HG02759 (cell line): ENCODE measurements around the gene CDK8.

Experiments
- ATAC-seq: cut with Tn5 transposase; IDR thresholded peaks from one replicate; pipeline ENCODE4 v1.9.1; 2021; ENCODE audit warnings: mild to moderate bottlenecking, moderate library complexity; ENCODE audit not compliant: unreplicated experiment

Gene CDK8

DNA sequence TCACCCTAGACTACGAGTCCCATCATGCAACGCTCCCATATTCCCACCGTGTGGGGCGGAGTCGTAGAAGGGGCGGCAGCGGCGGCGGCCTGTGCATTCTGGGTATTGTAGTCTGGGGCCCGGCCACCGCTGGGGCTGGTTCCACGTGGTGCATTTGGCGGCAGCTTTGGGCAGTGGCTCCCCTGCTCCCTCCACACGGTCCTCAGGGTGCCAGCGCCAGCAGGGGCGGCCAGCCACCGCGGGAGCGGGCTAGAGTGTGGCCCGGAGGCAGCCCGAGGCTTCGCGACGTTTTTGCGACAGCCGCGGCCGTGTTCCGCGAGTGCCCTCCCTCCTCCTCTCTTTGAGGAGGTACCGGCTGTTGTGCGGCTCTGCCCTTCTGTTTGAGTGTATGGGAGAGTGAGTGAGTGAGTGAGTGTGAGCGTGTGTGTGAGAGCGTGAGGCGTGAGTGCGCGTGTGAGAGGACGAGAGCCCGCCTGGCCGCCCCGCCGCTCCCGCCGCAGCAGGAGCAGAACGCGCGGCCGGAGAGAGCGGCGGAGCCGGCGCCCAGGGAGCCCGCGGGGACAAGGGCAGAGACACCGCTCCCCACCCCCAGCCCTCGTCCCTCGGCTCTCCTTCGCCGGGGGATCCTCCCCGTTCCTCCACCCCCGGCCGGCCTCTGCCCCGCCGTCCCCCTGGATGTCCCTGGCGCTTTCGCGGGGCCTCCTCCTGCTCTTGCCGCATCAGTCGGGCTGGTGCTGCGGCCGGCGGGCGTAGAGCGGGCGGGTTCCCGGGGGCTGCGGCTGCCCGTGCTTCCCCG is at the start of gene CDK8:
Gene CDK8, plus strand, starts transcription at position 343 of the 796 bp plus-strand sequence. CDS start 513 bp downstream, outside the sequence.
- ATAC-seq = peak; percentile 85

DNA sequence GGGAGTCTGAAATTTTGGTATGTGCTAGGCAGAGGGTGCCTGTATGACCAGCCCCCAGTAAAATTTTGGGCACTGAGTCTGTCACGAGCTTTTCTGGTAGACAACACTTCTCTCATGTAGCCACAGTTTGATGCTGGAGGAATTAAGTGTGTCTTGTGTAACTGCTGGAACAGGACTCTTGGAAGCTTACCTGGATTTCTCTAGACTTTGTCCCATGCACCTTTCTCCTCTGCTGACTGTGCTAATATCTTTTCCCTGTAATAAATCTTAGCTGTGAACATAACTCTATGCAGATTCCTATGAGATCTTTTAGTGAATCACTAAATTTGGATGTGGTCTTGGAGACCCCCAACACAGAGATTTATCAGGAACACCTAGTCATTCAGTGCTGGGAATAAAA is 45.6 kb upstream of the CDK8 start:
- no peak for ATAC-seq

DNA sequence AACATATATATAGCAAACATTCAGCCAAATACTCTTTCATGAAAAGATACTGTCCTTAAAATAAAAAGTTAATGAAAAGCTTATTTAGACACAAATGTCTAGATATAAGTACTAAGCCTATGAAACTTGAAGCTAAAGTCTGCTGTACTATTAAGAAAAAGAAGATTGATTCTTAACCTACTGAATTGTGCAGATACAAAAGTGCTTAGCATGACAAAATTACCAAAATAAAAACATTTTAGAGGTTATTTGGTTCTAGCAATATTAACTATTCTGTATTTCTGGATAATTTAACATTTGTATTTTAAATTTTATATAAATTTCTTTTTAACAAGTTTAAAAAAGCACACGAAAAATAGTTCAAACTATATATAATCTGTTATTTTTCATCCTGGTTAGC is 40.6 kb upstream of the CDK8 start:
- ATAC-seq = no peak

DNA sequence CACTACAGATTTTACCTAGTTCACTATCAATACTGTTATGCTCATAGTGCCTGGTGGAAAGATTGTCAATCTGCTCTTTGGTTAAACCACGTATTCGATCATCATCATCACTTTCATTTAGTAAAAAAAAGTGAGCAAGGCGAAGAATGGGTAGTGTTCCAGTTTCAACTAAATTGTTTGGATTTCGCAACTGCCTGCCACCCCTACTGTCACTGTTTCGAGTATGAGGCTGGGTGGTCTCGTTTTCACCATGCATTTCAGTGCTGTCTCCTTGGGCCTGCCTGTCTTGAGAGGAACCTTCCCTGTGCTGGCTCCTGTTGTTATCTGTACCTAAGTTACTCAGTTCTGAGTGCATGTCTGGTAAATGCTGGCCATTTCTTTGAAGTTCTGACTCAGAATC is 39.9 kb upstream of the CDK8 start:
- no peak for ATAC-seq

DNA sequence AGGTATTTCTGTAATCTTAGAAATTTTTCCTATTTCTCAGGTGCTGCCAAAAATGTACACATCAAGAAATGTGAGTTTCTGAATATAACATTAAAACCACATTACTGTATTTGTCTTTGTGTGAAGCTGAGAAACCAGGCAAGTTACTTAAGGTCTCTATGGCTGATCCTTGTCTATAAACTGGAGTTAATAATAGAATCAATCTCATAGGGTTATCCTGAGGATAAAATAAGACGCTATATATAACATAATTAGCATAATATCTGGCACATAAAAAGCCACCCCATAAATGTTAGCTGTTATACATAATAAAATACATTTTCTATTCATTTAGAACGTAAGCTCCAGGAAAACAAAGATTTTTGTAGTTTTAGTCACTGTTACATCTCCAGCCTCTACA is 37.9 kb upstream of the CDK8 start:
- ATAC-seq = no peak

DNA sequence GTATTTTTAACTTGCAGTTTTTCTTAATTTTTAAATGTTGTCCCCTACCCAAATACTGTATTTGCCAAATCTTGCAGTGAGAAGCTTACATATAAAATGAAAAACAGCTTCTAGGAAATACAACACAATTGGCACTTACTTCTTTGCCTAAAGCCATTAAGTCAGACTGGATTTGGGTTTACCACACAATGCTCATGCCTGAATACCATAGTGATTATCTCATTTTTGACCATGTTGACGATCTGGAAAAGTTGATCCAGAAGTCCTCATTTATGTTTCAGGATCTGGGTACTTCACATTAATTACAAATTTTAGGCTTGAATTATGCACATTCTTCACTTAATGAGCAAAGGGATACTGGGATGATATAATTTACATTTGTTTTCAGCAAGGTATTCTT is 34.2 kb upstream of the CDK8 start:
- no peak for ATAC-seq

DNA sequence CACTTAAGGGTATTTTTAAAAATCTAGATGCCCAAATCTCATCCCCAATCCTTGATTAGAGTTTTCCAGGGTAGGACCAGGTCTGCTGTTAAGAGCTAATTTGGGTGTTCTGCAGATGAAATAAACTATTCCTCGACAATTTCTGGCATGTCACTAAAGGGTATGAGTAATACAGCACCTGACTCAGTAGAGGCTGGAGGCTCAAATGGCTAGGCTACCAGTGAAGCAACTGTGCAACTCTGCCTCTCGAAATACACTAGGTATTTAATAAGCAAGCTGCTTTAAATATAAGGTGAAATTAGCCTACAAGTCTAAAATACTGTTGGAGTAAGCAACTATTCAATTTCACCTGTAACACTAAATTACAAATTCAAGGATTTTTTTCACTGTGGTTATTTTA is 33.4 kb upstream of the CDK8 start:
- ATAC-seq = no peak

DNA sequence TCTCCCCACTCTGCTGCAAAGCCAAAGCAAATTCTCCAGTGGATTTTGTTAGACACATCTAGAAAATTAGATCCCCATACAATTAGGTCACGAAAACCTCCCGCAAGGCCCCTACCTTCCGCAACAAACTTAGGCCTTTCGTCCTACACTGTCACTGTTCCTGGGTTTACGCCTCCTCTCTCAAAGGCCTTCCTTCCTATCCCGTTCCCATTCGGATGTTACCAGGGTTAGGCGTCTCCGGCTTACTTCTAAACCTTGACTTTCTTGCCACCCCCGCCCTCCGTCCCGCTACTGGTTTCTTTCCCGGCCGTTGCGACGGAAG is 32.6 kb upstream of the CDK8 start:
- peak; percentile 24 for ATAC-seq

DNA sequence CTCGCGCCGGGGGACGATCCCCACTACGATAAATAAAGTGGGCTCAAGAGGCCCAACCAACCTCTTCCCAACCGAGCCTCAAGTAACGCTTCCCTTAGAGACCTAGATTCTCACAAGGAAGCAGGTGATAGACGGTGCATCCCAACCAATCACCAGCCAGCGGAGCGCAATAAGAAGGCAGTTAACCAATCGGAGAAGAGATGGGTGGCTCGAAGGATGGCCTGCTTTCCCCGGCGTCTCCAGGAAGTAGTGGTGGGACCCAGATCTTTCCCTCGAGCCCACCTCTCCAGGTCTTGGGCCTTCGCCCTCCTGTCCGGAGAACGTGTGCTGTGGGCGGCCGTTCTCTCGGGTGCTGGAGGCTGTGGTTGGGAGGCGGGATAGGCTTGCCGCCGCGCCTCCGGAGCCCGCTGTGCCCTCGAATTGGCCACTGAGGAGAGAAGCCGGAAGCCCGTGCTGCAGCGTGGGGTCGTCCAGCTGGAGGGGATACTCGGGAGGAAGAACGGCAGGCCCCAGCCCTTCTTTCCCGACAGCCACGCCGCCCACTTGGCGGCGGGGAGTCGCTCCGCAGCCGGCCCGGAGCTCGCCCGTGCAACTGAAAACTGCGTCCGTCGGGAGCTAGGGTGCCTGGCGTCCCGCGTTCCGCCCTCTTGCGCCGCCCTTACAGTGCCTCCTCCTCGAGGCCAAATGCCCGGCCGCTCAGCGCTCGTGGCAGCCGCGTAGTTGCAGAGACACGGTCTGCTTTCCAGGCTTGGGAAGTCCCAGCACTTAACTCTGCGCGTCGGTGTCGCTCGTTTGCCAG is 32.0 kb upstream of the CDK8 start, which contains the start of gene RNF6:
Gene RNF6, minus strand, starts transcription at position 594 of the 799 bp plus-strand sequence. CDS start 2,665 bp downstream, outside the sequence.
- ATAC-seq = peak; percentile 95

DNA sequence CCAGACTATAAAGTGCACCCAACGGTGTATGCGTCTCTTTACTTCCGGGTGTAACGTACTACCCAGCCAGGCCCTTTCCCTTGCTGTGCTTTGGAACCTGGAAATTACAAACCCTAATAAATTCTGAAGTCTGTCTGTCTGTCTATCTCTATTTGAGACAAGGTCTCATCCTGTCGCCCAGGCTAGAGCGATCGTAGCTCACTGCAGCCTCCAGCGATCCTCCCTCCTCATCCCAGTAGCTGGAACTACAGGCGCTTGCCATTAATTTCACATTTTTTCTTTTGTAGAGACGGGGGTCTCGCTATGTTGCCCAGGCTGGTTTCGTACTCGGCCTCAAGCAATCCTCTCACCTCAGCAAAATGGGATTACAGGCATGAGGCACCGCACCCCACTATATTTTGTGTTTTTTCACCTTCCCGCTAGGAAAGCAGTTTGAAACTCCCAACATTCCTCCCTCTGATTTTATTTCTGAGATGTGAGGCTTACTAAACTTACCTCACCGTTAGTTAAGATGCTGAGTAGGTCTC is 31.3 kb upstream of the CDK8 start:
- ATAC-seq = peak; percentile 55

DNA sequence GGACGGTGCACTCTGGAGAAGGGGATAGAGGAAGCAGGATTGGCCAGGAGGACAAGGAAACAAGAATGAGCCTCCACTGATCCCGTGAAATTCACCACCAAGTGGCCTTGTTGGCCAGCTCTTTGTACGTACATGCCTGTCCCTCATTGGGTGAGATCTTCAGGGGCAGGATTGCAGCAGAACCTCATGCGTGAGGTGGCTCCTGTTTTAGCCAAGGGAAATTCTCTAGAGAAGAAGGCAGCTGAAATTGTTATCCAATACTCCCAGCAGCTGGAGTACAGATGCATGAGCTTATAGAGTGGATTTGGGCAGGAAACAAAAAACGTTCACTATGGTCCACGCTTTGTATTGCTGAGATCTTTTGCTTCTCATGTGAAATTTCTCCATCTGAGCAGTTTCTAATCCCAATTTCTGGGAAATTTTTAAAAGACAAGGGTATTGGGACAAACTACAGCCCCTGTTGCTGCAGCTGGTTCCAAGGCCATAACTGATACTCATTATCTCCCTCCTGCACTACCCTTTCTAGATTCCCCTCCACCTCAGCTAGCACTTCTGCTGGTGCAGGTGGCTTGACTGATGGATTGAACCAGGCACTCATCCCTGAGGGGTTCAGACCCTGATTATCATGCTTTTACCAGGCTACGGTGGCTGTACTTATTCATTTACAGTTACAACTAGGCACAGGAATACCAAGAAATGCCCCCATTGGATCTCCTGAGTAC is 27.9 kb upstream of the CDK8 start:
- no peak for ATAC-seq

DNA sequence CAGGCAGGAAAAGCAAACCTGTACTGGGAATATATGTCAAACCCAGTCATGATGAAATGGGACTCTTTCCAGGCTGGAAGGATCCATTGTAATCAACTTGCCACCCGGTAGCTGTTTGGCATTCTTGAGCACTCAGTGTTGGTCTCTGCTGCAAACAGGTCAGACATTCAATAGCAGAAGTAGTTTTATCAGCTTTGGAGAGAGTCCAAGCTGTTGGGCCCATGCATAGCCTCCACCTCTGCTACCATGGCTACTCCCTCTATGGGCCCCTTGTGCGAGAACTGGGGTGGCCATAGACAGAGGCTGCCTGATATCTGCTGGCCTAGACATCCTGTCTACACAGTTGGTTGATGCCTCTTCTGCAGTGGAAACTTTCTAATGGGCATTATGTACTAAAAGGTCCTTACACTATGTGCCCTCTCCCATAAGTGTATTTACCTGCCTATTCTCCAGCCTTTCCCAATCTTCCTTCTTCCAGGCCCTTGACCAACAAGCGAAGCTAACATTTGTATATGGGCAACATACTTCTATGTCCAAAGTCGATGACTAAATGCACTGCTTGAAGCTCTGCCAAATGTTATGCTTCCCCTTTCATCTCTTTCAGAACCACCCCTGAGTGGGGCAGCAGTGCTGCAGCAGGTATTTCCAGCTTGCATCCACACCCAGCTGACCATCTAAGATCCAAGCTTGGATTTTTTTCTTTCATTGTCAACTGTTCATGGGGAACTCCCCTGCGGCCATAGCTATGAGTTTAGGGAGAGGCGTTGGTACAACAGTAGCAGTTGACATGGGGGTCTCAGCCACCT is 26.6 kb upstream of the CDK8 start:
- no peak for ATAC-seq

DNA sequence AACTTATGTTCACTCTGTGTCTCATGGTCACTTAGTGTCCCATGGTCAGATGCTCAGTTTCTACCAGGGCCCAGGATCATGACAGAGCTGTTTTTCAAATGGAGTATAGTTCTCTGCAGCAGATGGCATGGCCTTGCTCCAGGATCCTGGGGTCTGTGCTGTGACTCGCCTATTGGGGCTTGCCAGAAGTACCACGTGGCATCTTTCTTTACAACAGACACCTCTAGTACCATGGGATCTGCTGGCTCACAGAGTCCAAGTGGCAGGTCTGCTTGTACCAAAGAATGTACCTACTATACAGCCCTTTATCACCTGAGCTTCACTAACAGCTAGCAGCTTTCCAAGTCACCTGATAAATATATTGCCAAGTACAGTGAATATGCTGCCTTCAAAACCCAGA is 25.8 kb upstream of the CDK8 start:
- ATAC-seq = no peak

DNA sequence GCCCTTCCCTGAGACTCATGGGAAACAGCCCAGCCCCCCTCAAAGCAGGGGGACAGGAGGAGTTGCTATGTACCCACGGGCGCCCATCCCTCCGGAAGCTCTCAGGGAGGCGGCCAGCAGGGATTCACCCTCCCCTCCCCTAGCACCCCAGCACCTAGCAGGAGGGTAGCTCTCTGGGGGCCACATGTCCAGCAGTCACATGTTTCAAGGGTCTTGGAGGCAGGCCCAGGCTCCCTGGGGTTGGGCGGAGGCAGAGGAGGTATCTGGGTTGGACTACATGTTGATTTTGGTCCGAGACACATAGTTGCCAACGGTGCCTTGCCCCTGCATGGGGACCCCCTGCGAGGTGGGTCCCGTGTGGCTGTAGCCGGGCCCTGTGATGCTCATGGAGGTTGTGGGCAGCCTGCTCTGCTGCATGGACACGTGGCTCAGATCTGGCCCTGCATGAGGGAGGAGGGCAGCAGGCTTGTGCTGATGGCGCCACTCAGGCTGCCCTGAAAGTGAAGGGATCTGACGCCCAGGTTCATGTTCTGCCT is 24.8 kb upstream of the CDK8 start:
- no peak for ATAC-seq

DNA sequence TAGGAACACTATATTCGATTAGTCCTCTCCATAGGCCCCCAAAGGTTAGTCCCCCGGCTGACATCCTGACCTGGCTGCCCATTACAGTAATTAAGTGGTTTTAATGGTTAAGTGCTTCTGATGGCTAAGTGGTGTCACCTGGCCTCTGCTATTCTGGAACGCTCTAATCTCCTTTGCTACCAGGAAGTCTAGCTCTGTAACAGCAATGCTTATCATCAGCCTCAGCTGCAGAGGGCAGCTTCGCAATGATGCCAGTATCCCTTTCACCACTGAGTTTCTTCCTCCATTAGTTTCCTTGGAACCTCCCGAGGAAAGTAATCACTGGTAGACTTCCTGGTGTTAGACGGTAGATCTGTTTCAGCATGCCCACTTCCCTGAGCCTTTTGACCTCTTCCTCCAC is 23.2 kb upstream of the CDK8 start:
- ATAC-seq = no peak

DNA sequence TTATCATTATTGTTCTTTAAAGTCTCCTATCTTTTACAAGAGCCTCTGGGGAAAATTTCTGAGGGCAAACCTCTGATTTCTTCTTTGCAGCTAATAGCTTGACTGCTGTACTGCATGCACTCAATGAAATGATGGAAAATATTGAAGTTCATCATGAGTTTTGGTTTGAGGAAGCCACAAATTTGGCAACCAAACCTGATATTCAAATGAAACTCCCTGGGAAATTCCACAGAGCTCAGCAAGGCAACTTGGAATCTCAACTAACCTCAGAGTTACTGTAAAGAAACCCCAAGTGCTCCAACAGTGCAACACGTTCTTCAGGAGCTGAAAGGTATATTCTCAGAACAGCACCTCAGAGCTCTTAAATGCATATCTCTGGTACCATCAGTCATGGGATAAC is 17.6 kb upstream of the CDK8 start:
- ATAC-seq = no peak

DNA sequence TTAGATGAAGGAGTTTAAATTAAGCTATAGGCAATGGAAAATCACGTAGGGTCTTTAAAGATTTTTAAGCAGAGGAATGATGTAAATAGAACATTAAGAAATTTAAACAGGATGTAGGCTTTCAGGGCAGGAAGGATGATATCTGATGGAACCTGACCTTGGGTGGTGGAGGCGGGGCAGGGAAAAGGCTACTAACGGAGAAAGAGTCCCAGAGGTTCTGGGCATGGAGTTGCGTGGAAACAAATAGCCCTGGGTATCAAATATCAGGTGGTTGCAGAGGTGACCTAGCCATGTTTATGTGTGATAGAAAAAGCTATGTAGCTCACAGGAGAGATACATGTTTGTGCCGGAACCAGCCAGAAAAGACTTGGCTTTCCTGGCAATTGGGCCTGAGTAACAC is 7.8 kb upstream of the CDK8 start:
- no peak for ATAC-seq

DNA sequence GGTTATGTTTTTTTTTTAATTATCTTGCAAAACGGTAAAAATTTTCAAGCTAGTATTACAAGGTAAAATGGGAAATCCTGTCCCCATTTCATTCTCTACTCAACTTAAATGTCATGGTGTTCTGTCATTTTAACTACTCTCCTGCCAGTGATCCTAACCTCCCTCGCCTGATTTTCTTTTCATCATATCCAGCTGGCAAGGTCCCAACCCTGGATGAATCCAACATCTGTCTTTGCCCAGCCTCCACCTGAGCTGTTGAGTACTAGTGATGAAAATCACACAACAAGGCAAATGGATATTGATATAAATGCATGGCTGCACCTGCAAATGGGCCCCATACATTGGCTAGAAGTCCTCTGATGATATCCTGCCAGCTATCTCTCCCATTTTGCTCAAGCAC is 6.9 kb upstream of the CDK8 start:
- ATAC-seq = no peak

DNA sequence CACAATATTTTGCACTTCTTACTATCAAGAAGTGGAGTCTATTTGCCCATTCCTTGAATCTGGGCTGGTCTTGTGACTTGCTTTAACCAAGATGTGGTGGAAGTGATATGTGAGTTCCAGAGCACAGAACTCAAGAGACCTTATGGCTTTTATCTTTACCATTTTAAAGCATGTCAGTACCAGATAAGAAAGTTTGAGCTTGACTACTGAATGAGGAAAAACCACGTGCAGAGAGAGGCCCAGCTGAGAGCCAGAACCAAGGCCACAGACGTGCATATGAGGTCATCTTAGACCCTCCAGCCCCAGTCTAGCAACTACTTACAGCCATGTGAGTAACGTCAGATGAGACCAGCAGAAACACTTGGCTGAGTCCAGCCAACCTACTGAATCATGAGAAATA is 6.3 kb upstream of the CDK8 start:
- ATAC-seq = no peak

DNA sequence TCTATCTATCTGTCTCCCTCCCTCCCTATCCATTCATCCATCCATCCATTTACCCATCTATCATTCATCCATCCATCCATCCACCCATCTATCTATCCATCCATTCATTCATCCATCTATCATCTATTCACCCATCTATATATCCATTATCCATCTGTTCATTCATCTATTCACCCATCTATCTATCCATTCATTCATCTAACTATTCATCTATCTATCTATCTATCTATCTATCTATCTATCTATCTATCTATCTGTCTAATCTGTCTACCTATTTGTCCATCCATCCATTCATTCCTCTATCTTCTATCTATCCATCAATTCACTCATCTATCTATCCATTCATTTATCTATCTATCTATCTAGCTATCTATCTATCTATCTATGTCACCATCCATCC is 4.4 kb upstream of the CDK8 start:
- ATAC-seq = no peak
